AG20443 (cell line): ENCODE data around the gene OTOG.

ENCODE experiments used
- DNase-seq: peaks from one replicate; pipeline ENCODE4 v3.0.0; 2012; ENCODE audit warnings: low spot score, mixed read lengths

The OTOG gene

DNA sequence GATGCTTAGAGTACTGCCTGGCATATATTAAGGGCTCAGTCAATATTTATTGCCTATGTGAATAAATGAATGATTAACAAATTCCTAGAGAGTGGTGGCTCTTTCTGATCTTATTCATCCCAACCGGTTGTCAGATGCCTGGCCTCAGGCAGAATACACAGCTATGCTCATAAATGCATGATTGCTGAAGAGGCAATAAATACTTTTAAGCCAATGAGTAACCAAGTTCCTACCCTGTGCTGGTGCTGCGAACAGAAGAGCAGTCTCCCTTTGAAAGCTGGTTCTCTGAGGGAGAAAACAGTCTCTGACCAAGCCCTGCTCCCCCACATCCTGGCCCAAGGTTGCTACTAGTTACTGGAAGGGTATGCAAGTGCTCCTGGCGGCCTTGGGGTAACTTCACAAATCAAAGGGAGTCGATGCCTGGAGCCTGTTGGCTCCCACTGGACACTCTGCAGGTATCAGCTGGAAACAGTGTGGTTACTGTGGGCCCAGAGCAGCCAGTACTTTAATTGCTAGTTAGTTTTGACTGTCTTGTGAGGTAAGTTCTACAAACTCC is 5.7 kb upstream of the OTOG start:
- no peak for DNase-seq

DNA sequence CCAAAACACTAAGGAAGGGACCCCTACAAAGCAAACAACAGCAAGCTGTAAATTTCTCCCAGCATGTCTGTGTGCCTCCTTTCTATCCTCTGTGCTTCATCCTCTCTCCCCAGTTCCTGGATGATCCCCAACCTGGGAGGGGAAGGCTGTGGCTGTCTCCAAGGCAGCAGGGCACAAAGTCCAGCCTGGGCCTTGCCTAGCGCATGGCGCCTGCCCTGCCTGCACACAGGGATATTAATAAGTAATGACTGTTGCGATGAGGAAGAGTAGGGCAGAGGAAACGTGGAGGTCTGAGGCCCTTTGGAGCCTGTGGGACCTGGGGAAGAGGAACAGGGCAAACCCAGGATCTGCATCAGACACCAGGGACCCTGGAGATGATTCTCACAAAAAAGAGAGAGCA is 4.8 kb upstream of the OTOG start:
- no peak for DNase-seq

DNA sequence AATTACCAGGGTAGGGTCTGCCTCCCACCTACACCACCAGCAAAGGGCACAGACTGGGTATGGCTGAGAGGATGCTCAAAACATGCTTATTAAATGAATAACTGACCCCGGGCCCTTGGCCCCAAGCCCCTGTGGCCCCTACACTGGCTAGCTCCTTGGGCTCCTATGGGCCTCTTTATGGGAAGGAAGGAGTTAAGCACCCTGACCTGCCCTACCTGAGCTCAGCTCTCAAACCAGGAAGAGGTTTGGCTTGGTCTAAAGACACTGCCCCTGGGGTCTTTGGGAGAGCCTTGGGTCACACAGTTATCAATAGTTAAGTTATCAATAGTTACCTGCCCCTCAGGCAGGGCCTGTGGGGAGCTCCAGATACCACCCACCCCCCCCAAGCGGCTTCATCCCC is 4.0 kb upstream of the OTOG start:
- DNase-seq: no peak

DNA sequence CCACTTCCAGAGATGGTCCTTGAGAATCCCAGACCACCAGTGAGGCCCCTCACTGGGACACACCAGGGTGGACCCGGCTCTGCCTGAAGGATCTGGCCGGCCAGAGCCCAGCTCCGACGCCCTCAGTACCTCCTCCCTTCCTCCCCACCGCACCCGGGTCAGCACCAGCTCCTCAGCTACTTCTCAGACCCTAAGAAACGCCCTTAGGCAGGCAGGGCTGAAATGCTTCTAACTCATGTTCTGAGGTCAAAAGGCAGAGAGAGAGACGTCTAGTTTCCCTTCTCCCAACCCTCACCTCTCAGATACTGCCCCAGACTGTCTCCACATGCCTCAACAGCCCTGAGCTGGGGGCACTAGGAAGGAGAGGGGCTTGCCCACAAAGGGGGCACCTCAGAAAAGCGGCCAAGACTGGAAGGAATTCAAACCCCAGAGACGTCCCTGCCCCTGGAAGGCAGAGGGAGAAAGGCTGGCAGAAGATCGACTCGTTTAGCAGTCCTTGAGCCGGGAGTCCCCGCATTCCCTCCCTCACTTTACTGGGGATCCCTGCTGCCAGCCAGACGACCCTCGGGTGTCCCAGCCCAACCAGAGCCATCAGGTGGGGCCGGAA is 3.4 kb upstream of the OTOG start:
- DNase-seq: no peak

DNA sequence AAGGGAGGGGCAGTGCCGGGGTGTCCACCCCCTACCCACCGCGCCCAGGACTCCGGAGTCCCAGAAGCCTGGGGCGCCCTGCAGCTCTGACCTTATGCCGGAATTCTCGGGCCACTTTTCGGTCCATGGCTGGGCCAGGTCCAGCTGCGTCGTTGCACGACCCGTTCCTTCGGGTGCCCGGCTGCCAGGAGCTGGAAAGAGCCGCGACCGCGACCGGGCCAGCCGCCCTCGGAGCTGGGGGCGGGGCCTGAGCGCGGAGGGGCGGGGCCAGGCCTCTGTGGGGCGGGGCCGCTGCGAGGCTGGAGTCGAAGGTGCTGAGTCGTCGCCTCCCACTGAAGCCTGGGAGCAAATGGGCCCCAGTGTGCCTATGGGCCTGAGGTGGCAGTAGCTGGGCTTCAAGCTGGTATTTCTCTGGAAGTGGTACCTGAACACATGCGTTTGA is 2.9 kb upstream of the OTOG start, which contains the start of gene USH1C:
Gene USH1C, minus strand, starts transcription at position 236 of the 442 bp plus-strand sequence. Its CDS starts 109 bp downstream, at position 127.
- peak; percentile 61 for DNase-seq

DNA sequence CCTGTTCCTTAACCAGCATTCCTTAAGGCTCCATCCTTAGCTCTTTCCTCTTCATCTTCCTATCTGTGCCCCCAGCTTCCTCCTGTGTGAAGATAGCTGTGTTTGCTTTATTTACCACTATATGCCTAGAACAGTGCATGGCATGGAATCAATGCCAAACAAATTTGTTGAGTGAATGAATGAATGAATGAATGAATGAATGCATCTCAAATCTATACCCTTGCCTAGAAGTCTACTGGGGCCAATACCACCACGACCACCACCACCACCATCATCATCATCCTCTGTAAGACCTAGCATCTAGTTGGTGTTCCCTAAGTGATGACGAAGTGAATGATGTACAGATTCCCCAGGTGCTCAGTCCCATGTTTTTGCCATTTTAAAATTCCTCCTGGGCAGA is 819 bp upstream of the OTOG start:
- DNase-seq: no peak

DNA sequence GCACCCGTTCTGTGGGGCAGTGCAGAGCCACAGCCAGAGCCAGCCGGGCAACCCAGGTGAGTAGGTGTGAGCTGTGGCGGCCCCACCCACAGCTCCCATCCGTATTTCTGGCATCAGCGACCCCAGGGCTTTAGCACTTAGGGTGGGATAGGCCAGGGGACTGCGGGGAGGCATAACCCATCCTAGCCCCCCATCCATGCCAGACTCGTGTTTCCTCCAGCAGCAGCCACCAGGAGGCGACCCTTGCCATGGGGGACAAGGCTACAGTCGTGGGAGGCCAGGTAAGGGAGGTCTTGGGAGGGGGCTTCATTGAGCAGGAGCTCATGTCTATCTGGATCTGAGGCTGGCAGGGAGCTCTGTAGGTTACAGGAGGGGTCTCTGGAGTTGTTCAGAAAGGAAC is 873 bp downstream of the OTOG start:
- no peak for DNase-seq

DNA sequence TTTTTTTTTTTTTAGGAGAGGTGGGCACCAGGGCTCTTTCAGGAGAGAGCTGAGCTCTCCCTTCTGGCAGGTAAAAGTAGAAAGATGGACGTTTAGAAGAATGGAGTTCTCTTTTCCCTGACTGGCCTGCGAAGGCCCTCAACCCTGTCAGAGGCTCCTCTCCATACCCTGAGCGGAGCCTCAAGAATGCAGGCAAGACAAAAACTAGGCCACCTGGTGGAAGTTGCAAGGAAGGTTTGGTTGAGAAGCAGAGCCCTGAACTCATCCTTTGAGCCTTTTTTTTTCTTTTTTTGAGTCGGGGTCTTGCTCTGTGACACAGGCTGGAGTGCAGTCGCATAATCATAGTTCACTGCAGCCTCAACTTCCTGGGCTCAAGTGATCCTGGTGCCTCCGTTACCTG is 1.4 kb downstream of the OTOG start:
- no peak for DNase-seq

DNA sequence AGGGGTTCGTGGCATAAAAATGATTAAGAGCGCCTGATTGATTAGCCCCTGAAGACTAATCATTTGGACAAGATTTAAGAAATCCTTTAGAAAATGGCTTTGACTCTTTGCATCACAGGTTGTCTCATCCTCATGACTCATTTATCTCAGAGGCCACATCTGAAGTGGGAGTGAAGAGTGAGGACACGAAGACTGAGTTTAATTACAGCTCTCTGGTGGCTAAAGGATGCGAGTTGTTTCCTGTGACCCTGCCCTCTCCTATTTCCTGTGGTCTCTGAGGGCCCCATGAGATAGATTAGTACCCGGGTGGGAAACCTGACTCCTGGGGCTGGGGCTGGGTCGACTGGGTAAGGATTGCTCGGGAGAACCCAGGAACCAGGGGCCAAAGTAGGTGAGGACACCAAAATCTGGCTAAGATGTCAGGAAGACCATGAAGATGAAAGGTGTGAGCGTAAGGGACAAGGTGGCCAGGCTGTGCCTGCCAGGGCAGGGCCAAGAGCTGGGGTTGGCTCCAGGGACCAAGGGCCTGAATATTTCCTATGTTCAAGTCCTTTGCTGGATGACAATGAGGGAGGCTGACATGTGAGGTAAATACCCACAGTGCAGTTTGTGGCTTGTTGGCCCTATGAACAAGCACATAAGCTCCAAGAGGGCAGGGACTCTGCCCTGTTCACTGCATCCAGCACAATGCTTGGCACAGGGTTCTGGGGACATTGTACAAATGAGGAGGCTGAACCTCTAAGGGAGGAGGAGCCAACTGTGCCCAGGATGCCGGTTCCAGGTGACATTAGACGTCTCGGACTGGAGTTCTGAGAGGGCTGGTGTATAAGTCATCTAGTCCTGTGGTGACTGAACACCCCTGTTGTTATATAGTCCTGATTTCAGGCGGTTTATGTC is 3.6 kb downstream of the OTOG start:
- no peak for DNase-seq

DNA sequence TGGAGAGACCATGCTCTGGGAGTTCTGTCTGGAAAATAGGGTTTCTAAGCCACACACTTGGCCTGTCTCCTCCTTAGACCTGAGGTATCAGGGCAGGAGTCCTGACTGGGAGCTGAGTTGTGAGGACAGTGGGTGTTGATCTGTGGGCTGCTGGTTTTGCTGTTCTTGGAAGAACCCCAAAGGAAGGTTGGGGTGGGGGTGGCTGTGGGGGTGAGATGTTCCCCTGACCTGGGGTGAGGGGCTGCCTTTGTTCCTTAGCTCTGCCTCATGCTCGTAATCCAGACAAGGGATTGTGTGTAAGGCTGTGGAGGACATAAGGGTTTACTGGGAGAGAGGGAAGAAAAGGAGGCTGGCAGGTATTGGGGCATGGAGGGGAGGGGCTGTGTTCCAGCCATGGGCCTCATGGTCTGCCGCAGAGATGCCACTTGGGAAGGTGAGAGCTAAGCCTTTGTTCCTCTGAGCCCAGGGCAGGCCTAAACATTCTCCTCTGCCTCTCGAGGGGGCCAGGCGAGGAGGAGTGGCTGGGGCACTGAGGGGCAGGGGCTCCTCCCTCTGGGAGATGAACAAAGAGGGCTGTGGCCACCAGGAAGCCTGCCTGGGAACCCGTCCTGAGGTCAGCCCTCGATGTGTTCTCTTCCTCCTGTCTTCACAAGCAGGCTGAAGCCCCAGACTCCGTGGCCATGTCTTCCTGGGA is 4.4 kb downstream of the OTOG start:
- DNase-seq: no peak

DNA sequence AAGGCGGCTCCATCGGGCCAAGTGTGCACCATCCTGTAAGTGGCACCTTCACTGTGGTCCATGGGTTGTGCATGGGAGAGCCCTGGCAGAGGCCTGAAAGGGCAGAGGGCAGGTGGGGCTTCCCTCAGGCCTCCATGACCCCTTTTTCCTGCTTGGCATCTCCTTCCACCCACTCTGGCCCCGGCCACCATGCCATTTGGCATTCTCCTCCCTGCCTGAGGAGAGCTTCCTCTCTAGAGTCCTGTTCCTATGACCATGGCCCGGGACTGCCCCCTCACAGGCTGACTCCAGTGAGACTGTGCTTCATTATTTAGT is 4.9 kb downstream of the OTOG start:
- DNase-seq: no peak

DNA sequence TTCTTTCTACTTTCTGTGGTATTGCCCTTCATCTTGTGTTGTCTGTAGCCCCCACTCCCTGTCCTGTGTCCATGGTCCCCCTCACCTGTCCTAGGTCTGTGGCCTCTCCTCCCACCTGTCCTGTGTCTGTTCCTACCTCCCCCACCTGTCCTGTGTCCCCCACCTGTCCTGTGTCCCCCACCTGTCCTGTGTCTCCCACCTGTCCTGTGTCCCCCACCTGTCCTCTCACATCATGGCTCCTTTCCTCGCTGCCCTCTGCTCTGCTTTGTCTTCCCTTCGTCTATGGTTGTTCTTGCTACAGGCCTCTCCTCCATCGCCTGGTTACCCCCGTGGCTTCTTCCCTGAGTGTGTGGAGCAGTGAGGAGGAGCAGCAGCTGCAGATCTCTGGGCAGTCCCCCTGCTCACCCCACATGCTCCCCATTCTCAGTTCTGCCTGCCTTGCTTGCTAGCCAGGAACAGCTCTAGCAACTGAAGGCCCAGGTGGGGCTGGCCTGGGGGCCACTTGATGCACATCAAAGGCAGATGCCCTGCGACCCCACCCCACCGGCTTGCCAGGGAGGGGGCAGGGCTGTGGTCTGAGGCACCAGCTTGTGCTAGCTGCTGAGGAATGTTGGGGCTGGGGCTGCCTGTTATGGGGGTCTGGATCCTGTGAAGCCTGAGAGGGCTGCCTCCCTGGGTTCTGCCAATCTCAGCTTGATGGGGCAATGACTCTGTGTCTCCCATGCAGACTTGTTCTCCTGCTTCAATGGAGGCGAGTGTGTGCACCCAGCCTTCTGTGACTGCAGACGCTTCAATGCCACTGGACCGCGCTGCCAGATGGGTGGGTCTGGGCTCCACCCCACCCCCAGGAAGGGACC is 5.6 kb downstream of the OTOG start:
- no peak for DNase-seq

DNA sequence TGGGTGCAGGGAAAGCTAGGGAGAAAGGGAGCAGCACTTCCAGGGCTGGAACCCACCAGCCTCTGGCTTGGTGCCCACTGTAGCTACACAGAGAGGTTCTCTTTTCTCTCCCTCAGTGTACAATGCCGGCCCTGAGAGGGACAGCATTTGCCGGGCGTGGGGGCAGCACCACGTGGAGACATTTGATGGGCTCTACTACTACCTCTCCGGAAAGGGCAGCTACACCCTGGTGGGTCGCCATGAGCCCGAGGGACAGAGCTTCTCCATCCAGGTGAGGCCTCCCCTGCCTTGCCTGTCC is 6.1 kb downstream of the OTOG start:
- DNase-seq: no peak

DNA sequence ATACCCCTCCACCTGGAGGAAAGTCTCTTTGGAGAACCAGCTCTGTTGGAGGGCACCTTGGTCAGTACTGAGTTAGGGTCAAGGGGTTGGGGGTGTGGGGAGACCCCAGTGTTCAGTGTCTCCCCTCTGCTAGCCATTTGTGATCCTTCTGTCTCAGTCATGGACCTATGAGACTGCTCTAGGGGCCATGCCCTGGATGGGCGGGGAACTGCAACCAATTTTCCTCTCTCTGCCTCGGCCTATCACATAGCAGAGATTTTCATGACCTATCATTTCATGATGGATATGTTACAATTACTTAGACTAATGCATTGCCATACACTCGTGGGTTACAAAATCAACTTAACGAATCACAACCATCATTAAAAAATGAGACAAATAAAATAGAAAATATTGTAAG is 7.4 kb downstream of the OTOG start:
- no peak for DNase-seq

DNA sequence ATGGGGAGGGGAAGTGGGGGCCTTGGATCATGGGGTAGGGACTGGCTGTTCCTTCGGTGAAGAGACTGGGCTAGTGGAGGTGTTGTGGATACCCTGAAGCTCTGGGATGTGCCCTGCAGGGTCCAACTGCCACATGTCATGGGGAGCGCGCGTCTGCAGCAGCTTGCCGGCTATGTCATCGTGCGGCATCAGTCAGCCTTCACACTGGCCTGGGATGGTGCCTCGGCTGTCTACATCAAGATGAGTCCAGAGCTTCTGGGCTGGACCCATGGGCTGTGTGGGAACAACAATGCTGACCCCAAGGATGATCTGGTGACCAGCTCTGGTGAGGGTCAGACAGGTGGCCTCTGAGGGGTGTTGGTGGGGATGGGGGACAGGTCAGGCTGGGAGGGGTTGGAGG is 9.9 kb downstream of the OTOG start:
- no peak for DNase-seq

DNA sequence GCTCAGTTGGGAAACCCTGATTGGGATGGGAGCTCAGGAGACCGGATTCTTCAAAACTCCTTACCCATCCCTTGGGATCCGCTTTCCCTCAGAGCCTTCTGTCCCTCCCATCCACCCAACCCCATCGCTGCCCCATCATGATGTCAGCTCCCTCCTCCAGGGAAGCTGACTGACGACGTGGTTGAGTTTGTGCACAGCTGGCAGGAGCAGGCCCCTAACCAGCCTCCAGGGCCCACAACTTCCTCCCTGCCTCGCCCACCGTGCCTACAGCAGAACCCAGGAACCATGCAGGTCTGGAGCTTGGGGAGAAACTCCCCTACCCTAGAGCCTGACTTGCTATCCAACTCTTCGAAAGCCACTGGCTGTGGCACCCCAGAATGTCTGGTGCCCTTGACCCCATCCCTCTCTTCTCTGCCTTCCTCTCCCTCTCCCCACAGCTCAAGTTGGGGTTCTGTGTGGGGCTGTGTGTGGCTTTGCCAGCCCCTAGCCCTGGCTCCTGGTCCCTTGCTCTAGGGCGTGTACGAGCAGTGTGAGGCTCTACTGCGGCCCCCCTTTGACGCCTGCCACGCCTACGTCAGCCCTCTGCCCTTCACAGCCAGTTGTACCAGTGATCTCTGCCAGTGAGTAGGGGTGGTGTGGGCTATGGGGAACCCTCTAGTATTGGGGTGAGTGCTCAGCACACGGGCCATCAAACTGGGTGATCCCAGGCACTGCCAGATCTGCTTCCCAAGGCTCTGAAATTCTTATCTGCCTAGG is 11.1 kb downstream of the OTOG start:
- no peak for DNase-seq

DNA sequence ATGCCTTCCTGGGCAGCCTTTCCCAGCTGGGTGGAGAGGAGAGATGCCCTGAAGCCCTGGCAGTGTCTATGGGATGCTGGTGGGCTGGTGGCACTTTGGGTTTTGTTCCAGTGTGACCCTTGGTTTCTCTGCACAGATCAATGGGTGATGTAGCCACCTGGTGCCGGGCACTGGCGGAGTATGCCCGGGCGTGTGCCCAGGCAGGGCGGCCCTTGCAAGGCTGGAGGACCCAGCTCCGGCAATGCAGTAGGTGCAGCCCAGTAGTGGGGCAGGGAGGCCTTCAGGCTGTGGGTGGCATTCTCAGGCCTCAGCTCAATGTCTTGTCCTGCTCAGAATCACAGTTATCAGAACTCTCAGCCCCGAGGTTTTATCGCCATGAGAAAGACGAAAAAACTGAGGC is 11.9 kb downstream of the OTOG start:
- no peak for DNase-seq

DNA sequence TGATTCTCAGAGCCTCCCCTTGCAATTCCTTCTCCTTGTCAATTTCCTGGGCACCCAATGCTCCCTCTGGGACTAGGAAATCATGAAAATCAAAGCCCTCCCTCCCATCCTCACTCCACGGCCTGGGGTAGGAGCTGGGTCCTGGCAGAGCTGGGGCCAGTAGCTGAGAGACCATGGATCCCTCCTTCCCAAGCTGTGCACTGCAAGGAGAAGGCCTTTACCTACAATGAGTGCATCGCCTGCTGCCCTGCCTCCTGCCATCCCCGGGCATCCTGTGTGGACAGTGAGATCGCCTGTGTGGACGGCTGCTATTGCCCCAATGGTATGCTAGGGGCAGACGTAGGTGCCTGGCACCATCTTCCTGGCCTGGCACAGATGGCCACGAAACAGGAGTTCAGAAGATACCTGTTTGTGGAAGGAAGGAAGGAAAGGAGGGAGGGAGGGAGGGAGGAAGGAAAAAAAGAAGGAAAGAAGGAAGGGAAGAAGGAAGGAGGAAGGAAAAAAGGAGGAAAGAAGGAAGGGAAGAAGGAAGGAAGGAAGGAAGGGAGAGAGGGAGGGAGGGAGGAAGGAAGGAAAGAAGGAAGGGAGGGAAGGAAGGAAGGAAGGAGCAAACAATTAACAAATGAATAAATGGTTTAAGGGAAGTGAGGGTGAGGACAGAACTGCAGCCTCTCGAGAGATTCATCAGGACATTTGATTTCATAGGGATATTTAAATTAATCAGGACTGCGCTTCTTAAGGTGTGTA is 12.5 kb downstream of the OTOG start:
- DNase-seq: no peak

DNA sequence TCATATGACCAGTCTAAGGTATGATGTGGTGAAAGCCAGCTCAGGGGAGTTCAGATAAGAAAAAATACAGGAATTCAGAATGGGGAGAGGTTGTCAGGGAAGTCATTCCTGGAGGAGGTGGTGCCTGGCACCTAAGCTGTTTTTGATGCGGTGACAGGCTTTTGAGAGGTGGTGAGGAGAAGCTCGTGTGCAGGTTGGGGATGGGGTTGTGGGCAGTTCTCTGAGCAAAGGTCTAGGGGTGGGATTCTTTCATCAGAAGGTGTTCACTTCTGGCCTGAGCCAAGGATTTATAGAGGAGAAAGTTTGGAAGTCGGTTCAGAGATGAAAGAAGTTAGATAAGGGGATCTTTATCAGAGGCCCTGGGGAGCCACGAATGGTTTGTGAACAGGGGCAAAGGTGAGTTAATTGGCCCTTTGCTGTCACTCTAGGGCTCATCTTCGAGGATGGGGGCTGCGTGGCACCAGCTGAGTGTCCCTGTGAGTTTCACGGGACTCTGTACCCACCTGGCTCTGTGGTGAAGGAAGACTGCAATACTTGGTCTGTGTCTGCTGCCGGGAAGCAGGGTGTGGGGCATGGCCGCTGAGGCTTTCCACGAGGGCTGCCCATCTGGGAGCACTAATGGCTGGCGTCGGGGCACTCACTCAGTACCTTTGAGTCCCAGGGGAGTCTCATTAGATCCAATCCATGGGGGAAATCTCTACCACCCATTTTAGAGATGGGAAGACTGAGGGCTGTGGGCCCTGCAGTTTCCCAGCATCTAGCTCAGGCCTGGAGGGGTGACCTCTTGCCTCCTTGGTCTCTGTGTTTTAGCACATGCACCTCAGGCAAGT is 13.4 kb downstream of the OTOG start:
- DNase-seq: no peak

DNA sequence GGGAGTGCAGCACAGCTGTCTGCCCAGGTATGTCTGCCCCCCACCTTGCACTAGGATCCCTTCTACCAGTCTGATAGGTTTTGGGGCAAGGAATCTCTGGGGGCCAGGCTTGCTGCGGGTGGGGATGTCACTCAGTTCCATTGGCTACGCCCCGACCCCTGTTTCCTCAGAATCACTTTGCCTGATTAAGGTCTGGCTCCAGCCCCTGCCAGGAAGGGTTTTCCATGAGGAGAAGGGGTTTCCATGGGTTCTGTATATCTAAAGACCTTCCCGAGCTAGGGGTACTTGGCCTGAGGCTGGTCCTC is 14.0 kb downstream of the OTOG start:
- no peak for DNase-seq
